OCI-LY1 (cell line): ENCODE data around the gene ARHGAP8.

ENCODE experiments used
- H2AFZ ChIP-seq: fragments of 200-600 bp; sonication (generic), shearing (Covaris generic); 2 replicates; pipeline ENCODE4 v1.6.0; 2014; ENCODE audit warnings: antibody characterized with exemption, mild to moderate bottlenecking, low read length
- H3F3A ChIP-seq: fragments of 200-600 bp; sonication (generic), shearing (Covaris generic); 2 replicates; pipeline ENCODE4 v1.6.0; 2014; ENCODE audit warnings: mild to moderate bottlenecking, antibody characterized with exemption, low read length, moderate library complexity; ENCODE audit not compliant: insufficient read depth
- H3K27ac ChIP-seq: fragments of 200-600 bp; sonication (generic); 2 replicates; pipeline ENCODE4 v1.5.1; 2014; ENCODE audit warnings: low read length, mixed run types, mild to moderate bottlenecking, low read depth; ENCODE audit not compliant: poor library complexity, severe bottlenecking
- H3K27me3 ChIP-seq: fragments of 200-600 bp; sonication (generic); 2 replicates; pipeline ENCODE4 v1.6.0; 2014; ENCODE audit warnings: antibody characterized with exemption, mild to moderate bottlenecking, low read length, moderate library complexity; ENCODE audit not compliant: insufficient read depth
- H3K36me3 ChIP-seq: fragments of 200-600 bp; sonication (generic); 2 replicates; pipeline ENCODE4 v1.6.1; 2014; ENCODE audit warnings: mild to moderate bottlenecking, antibody characterized with exemption, low read length, moderate library complexity, mixed read lengths; ENCODE audit not compliant: insufficient read depth
- H3K4me1 ChIP-seq: fragments of 200-600 bp; sonication (generic); 2 replicates; pipeline ENCODE4 v1.5.1; 2014; ENCODE audit warnings: mild to moderate bottlenecking, low read length, moderate library complexity; ENCODE audit not compliant: insufficient read depth, severe bottlenecking
- H3K4me2 ChIP-seq: fragments of 200-600 bp; sonication (generic), shearing (Covaris generic); 2 replicates; pipeline ENCODE4 v1.6.1; 2014; ENCODE audit warnings: low read length
- H3K4me3 ChIP-seq: fragments of 200-600 bp; sonication (generic); 2 replicates; pipeline ENCODE4 v1.5.1; 2014; ENCODE audit warnings: low read length, low read depth, mild to moderate bottlenecking, mixed read lengths; ENCODE audit not compliant: poor library complexity, severe bottlenecking
- H3K79me2 ChIP-seq: fragments of 200-600 bp; shearing (Covaris generic); 2 replicates; pipeline ENCODE4 v1.6.1; 2016; ENCODE audit warnings: mixed run types, low read length, mixed read lengths; ENCODE audit not compliant: insufficient read depth
- H3K9ac ChIP-seq: fragments of 200-600 bp; sonication (generic), shearing (Covaris generic); 2 replicates; pipeline ENCODE4 v1.6.1; 2014; ENCODE audit warnings: mild to moderate bottlenecking, low read length, mixed read lengths
- H3K9me2 ChIP-seq: fragments of 200-600 bp; sonication (generic), shearing (Covaris generic); 2 replicates; pipeline ENCODE4 v1.6.1; 2014; ENCODE audit warnings: low read depth, mild to moderate bottlenecking, low read length, mixed read lengths
- H3K9me3 ChIP-seq: fragments of 200-600 bp; shearing (Covaris generic); 2 replicates; pipeline ENCODE4 v1.6.1; 2014; ENCODE audit warnings: low read length, mixed read lengths
- H4K20me1 ChIP-seq: fragments of 200-600 bp; sonication (generic), shearing (Covaris generic); 2 replicates; pipeline ENCODE4 v1.6.0; 2016; ENCODE audit warnings: mild to moderate bottlenecking, low read length; ENCODE audit not compliant: insufficient read depth
- CTCF ChIP-seq: fragments of 200-600 bp; sonication (generic), shearing (Covaris generic); IDR thresholded peaks from 2 replicates; pipeline ENCODE4 v1.5.1; 2017; ENCODE audit warnings: mild to moderate bottlenecking, antibody characterized with exemption, low read length, moderate library complexity, mixed read lengths
- EZH2 ChIP-seq: fragments of 200-600 bp; sonication (generic), shearing (Covaris generic); IDR thresholded peaks from 2 replicates; pipeline ENCODE4 v1.8.0; 2017; ENCODE audit warnings: borderline replicate concordance, mixed run types, mild to moderate bottlenecking, antibody characterized with exemption, low read length, moderate library complexity, mixed read lengths

ARHGAP8 gene

GRCh38 chr22:44733426-44734106 lies 18.8 kb upstream of the ARHGAP8 start:
- Histone ChIP-seq H2AFZ (no peak overlapping the region), H3K27ac (no peak overlapping the region), H3K27me3 (0 out of 2 replicates have a peak, but pooled peaks cover 2% of the 10 kb centered on the region), H3K9me3 (no peaks in the 10 kb centered on the region), H3K79me2 (no peaks in the 10 kb centered on the region), H3K4me3 (no peak overlapping the region), H3F3A (no peaks in the 10 kb centered on the region), H3K36me3 (no peaks in the 10 kb centered on the region), H3K9me2 (no peaks in the 10 kb centered on the region), H3K9ac (no peak overlapping the region), H3K4me2 (no peak overlapping the region), H3K4me1 (no peaks in the 10 kb centered on the region), H4K20me1 (no peaks in the 10 kb centered on the region)
- TF ChIP-seq EZH2 = no peak
- TF ChIP-seq CTCF = no peak

GRCh38 chr22:44734278-44734677 lies 18.1 kb upstream of the ARHGAP8 start:
- H3K27me3 ChIP-seq = 0 out of 2 replicates have a peak, but pooled peaks cover 2% of the 10 kb centered on the region
- no peaks in the 10 kb centered on the region for H3K4me1 ChIP-seq
- no peak overlapping the region for H3K4me3 ChIP-seq
- H3K27ac ChIP-seq = no peak overlapping the region
- no peaks in the 10 kb centered on the region for H4K20me1 ChIP-seq
- no peaks in the 10 kb centered on the region for H3K9me3 ChIP-seq
- H3F3A ChIP-seq = no peaks in the 10 kb centered on the region
- no peak overlapping the region for H2AFZ ChIP-seq
- H3K4me2 ChIP-seq = no peak overlapping the region
- H3K9me2 ChIP-seq = no peaks in the 10 kb centered on the region
- no peak overlapping the region for H3K9ac ChIP-seq
- no peak for TF ChIP-seq CTCF
- H3K79me2 ChIP-seq = no peaks in the 10 kb centered on the region
- H3K36me3 ChIP-seq = no peaks in the 10 kb centered on the region

- no peaks in the 10 kb centered on the region for H3K79me2 ChIP-seq
- no peaks in the 10 kb centered on the region for H3K4me1 ChIP-seq
- H3F3A ChIP-seq = no peaks in the 10 kb centered on the region
- no peak overlapping the region for H3K27ac ChIP-seq
- no peak overlapping the region for H3K4me3 ChIP-seq
- H4K20me1 ChIP-seq = no peaks in the 10 kb centered on the region
- 0 out of 2 replicates have a peak, but pooled peaks cover 2% of the 10 kb centered on the region for H3K27me3 ChIP-seq
- no peaks in the 10 kb centered on the region for H3K36me3 ChIP-seq
- H3K9me3 ChIP-seq = no peaks in the 10 kb centered on the region
- H3K9ac ChIP-seq = no peak overlapping the region
- no peak overlapping the region for H2AFZ ChIP-seq
- no peak overlapping the region for H3K4me2 ChIP-seq
- TF ChIP-seq EZH2 (no peak), CTCF (no peak)
- H3K9me2 ChIP-seq = no peaks in the 10 kb centered on the region
These were observed 17.4 kb upstream of the ARHGAP8 start for GRCh38 chr22:44734801-44735517.
